GM12892 (cell line): ENCODE measurements around the gene ANXA11.

ENCODE experiments used
- POLR2A ChIP-seq: IDR thresholded peaks from 2 replicates; pipeline ENCODE4 v1.6.1; 2011; ENCODE audit warnings: low read depth, low read length, control low read depth
- POLR2AphosphoS5 ChIP-seq: IDR thresholded peaks from 2 replicates; pipeline ENCODE4 v1.6.1; 2011; ENCODE audit warnings: low read depth, low read length, control low read depth
- TAF1 ChIP-seq: IDR thresholded peaks from 2 replicates; pipeline ENCODE4 v1.6.1; 2011; ENCODE audit warnings: low read depth, mild to moderate bottlenecking, control low read depth, low read length, borderline replicate concordance

DNA sequence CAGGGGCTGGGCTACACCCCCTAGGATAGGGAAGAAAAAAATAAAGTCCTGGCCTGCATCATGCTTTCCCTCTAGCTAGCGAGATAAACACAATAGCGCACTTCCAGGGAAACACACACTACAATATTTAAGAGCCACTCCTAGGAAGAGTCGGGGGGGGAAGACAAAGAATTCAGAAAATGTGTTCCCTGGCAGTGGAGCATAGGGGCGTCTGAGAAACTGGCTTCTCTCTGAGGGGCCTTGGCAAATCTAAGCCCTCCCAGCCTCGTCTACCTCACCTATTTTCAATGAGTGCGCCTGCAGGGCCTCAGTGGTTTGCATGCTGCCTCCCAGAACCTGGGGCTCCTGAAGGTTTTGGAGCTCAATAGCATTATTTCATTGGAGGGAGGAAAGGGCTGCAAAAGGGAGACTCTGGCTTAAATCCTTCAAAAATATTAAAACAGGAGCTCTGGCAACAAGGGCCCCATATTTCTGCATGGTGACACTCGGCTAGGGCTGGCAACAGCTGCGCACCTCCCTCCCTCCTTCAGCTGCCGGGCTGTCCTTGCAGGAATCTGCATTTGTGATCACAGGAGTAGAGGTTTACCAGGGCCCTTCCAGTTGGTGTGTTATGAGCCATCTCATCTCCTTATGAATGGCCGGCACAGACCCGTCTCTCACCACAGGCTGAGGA is 10.8 kb downstream of the ANXA11 start:
- TF ChIP-seq POLR2A: no peak
- no peak for TF ChIP-seq TAF1
- TF ChIP-seq POLR2AphosphoS5: no peak
